GM12875 (cell line): ENCODE data around the gene TSLP.

Experiments
- H3K4me3 ChIP-seq: one replicate; pipeline ENCODE4 v1.5.1; 2011; ENCODE audit warnings: low read depth, low read length, control low read depth
- TF ChIP-seq, protein P1 (sequence below): IDR thresholded peaks from 2 replicates; pipeline ENCODE4 v1.5.1; 2011; ENCODE audit warnings: low read depth, mild to moderate bottlenecking, control low read depth, inconsistent platforms, low read length, moderate library complexity, borderline replicate concordance; ENCODE audit not compliant: insufficient read depth

The TSLP gene

DNA sequence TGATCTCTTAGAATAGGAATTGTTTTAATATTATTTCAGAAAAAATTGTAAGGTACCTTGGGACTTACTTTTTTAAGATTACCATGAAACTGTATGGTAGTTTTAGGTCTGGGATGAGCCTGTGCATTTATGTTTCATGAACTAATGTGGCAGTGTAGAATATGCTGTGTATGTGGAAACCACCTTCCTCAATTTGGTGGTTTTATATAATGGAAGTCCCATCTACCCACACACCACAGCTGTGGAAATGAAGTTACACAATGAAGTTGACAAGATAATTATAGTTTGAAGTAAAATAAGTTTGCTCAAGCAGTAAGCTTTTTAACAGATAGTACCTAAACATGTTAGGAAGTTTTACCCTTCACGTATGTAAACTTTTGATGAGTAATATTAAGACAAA lies 45.0 kb downstream of the TSLP start:
- H3K4me3 ChIP-seq, result no peak overlapping the region
- TF ChIP-seq, protein P1, sequence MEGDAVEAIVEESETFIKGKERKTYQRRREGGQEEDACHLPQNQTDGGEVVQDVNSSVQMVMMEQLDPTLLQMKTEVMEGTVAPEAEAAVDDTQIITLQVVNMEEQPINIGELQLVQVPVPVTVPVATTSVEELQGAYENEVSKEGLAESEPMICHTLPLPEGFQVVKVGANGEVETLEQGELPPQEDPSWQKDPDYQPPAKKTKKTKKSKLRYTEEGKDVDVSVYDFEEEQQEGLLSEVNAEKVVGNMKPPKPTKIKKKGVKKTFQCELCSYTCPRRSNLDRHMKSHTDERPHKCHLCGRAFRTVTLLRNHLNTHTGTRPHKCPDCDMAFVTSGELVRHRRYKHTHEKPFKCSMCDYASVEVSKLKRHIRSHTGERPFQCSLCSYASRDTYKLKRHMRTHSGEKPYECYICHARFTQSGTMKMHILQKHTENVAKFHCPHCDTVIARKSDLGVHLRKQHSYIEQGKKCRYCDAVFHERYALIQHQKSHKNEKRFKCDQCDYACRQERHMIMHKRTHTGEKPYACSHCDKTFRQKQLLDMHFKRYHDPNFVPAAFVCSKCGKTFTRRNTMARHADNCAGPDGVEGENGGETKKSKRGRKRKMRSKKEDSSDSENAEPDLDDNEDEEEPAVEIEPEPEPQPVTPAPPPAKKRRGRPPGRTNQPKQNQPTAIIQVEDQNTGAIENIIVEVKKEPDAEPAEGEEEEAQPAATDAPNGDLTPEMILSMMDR, result no peak

DNA sequence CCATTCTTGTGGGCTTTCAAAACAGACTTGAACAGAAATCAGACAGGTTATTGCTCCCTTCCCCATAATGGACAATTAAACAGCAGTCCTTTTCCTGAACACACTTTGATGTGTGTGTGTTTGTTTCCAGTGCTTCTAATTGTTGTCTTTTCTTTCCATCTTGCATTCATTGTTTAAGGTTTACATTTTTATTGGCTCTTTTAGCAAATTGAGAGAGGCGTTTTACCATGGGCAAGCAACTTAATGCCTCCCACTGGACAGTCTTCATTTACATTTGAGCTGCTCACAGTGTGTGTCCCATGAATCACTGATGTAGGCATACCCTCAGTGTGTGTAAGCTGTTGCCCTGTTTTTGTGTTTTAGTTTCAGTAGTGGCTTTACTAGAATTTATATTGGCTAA lies 45.6 kb downstream of the TSLP start:
- TF ChIP-seq, protein P1, result no peak

DNA sequence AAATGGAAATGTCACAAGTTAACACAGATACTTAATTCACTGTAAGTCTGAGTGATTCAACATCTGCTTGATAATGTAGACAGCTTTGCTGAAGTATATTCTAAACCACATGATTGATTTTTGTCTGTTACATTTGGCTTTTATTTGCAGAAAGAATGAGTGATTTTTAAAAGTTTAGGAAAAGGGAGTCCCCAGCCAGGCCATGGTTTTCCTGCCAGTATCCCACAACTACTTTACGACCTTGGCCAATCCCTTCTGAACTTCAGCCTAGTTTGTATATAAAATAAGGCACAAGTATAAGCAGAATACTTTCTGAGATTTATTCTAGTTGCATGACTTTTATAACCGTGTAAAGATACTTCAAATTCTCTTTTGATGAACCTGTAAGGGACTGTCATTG lies 47.7 kb downstream of the TSLP start:
- no peak overlapping the region for H3K4me3 ChIP-seq
- TF ChIP-seq, protein P1, result no peak

More for the DNA sequence above, 45.6 kb downstream of the TSLP start:
- H3K4me3 ChIP-seq, result no peak overlapping the region

DNA sequence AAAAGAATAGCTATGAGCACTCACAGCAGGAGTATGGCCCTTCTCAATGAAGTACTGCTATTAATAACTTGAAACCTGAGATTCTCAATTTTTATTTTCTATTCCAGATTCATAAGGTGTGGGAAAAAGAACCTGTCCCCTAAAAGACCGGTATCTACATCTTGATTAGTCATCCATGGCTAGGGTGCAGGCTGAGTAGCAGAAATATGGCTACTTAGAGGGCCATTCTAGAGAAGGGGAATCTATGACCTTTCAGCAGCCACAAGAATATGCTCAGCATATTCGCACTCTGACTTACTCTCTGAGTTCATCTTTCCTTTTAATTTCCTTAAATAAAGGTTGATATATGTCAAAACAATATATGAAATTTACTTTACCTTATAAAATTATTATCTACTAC lies 48.3 kb downstream of the TSLP start:
- no peak overlapping the region for H3K4me3 ChIP-seq
- TF ChIP-seq, protein P1, result no peak

DNA sequence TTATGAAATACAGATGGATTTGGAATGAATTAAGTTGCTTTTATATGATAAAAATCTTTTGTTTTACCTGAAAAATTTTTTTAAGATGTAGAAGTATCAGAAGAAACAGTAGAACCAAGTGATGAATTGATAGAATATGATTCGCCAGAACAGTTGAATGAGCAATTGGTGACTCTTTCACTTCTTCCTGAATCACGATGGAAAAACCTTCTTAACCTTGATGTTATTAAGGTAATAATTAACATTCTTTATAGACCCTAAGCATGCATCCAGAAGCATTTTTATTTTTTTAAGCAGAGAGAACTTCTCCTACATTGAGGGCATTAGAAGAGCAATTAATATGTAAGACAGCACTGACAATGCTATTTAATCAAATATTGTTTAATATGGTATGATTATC lies 49.4 kb downstream of the TSLP start:
- TF ChIP-seq, protein P1, result no peak
- no peak overlapping the region for H3K4me3 ChIP-seq

DNA sequence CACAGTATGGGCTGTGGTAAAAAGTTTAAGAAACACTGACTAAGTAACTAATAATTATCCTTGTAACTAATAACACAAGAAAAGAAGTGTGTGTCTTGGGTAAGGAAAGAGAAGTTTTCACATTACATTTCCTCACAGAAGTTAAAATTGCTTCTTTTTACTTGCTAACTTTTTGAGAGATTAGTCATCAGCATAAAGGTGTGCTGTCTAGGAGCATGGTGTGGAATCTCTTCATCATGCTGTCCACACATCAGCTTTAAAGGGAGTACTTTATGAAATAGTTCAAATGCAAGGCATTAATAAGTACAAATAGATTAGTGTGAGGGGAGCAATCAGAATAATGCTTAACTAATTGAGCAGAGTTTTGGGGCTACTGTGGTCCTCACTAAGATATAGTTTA lies 50.4 kb downstream of the TSLP start:
- TF ChIP-seq, protein P1, result no peak
- no peak overlapping the region for H3K4me3 ChIP-seq

DNA sequence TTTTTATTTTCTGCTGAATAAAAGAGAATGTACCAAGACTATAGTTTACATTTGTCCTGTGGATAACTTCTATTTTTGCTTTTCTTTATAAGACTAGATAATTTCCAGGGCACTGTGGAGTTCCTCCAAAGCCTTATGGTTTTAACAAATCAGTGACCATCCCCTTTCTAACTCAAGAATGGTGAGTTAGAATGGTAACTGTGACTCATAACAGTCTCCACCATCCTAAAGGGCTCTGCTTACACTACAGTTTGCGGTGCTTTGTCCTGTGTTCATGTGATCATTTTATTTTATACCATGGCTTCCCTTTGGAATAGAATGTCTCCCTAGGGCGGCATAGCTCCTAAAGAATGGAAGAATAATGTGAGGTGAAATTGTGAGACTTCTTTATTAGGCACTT lies 50.9 kb downstream of the TSLP start:
- TF ChIP-seq, protein P1, result no peak

More for the DNA sequence above, 50.9 kb downstream of the TSLP start:
- H3K4me3 ChIP-seq, result no peak overlapping the region
